Neural crest cell (in vitro differentiated cells): ENCODE measurements around the gene GPR171. TPM values are rescaled to one million over a fixed set of nuclear protein-coding genes. Genes with fewer than 3 reads are reported as not detected.
"Not testable (repeated sequence)": the region's sequence is repeated elsewhere in the genome, so short reads cannot be mapped to it uniquely, and the experiment has no call there.

ENCODE experiments used
- DNase-seq: peaks from one replicate; pipeline ENCODE4 v3.0.0; 2021; ENCODE audit warnings: low read depth, mixed read lengths, low spot score
- H3K27ac Mint-ChIP-seq: one replicate; pipeline ENCODE4 v1.8.0; 2021; ENCODE audit warnings: mild to moderate bottlenecking, mixed read lengths; ENCODE audit not compliant: unreplicated experiment
- H3K27me3 Mint-ChIP-seq: 2 replicates; pipeline ENCODE4 v1.8.0; 2021; ENCODE audit warnings: low read depth, mild to moderate bottlenecking, mixed read lengths
- H3K36me3 Mint-ChIP-seq: 2 replicates; pipeline ENCODE4 v1.8.0; 2021; ENCODE audit warnings: low read depth, mild to moderate bottlenecking, mixed read lengths
- H3K4me1 Mint-ChIP-seq: 2 replicates; pipeline ENCODE4 v1.8.0; 2021; ENCODE audit warnings: mixed read lengths
- H3K4me3 Mint-ChIP-seq: one replicate; pipeline ENCODE4 v1.8.0; 2021; ENCODE audit warnings: mild to moderate bottlenecking, mixed read lengths
- H3K9me3 Mint-ChIP-seq: 2 replicates; pipeline ENCODE4 v1.8.0; 2021; ENCODE audit warnings: mixed read lengths
- total RNA-seq: library from RNA; stranded (reverse); gene quantifications from 2 replicates; pipeline ENCODE4 v1.2.1, GENCODE V29; 2021
- TF ChIP-seq, protein P1 (sequence below): fragments of 200-600 bp; sonication (generic); conservative IDR thresholded peaks from 2 replicates; pipeline ENCODE4 v1.5.0; 2021; ENCODE audit warnings: antibody characterized with exemption, mild to moderate bottlenecking

Gene GPR171
- total RNA-seq, 1 donor from 2014 or later, result not detected

- no peak overlapping the region for H3K4me3 Mint-ChIP-seq
- H3K27me3 Mint-ChIP-seq, result no peaks in the 10 kb centered on the region
- peaks cover 3% of the 10 kb centered on the region for H3K36me3 Mint-ChIP-seq
- peaks cover 14% of the 10 kb centered on the region for H3K4me1 Mint-ChIP-seq
- TF ChIP-seq, protein P1, sequence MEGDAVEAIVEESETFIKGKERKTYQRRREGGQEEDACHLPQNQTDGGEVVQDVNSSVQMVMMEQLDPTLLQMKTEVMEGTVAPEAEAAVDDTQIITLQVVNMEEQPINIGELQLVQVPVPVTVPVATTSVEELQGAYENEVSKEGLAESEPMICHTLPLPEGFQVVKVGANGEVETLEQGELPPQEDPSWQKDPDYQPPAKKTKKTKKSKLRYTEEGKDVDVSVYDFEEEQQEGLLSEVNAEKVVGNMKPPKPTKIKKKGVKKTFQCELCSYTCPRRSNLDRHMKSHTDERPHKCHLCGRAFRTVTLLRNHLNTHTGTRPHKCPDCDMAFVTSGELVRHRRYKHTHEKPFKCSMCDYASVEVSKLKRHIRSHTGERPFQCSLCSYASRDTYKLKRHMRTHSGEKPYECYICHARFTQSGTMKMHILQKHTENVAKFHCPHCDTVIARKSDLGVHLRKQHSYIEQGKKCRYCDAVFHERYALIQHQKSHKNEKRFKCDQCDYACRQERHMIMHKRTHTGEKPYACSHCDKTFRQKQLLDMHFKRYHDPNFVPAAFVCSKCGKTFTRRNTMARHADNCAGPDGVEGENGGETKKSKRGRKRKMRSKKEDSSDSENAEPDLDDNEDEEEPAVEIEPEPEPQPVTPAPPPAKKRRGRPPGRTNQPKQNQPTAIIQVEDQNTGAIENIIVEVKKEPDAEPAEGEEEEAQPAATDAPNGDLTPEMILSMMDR, result no peak
- H3K27ac Mint-ChIP-seq, result no peak overlapping the region
- DNase-seq, result no peak
- H3K9me3 Mint-ChIP-seq, result no peaks in the 10 kb centered on the region
These were observed 30.0 kb upstream of the GPR171 start for GRCh38 chr3:151232991-151233390.

DNA sequence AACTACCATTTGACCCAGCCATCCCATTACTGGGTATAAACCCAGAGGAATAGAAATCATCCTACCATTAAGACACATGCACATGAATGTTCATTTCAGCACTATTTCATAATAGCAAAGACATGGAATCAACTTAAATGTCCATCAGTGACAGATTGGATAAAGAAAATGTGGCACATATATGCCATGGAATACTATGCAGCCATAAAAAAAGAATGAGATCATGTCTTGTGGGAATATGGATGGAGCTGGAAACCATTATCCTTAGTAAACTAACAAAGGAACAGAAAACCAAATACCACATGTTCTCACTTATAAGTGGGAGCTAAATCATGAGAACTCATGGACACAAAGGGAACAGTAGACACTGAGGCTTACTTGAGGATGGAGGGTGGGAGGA lies 29.4 kb upstream of the GPR171 start:
- not testable (repeated sequence) for H3K4me3 Mint-ChIP-seq, H3K9me3 Mint-ChIP-seq, H3K36me3 Mint-ChIP-seq, H3K27ac Mint-ChIP-seq, DNase-seq, H3K27me3 Mint-ChIP-seq
- peaks cover 18% of the 10 kb centered on the region for H3K4me1 Mint-ChIP-seq

- Mint-ChIP-seq H3K9me3 (no peaks in the 10 kb centered on the region), H3K36me3 (peaks cover 3% of the 10 kb centered on the region), H3K4me3 (no peak overlapping the region), H3K4me1 (peaks cover 18% of the 10 kb centered on the region), H3K27ac (no peak overlapping the region), H3K27me3 (no peaks in the 10 kb centered on the region)
- TF ChIP-seq, protein P1, result no peak
- DNase-seq, result no peak
These were observed 27.6 kb upstream of the GPR171 start for GRCh38 chr3:151230646-151231045.

GRCh38 chr3:151228666-151229040 lies 25.6 kb upstream of the GPR171 start:
- H3K27me3 Mint-ChIP-seq, result no peaks in the 10 kb centered on the region
- H3K27ac Mint-ChIP-seq, result peak overlapping the region; percentile 92
- TF ChIP-seq, protein P1, result no peak
- peaks cover 18% of the 10 kb centered on the region for H3K4me1 Mint-ChIP-seq
- H3K4me3 Mint-ChIP-seq, result no peak overlapping the region
- peaks cover under 1% of the 10 kb centered on the region for H3K36me3 Mint-ChIP-seq
- no peak for DNase-seq
- no peaks in the 10 kb centered on the region for H3K9me3 Mint-ChIP-seq

GRCh38 chr3:151227807-151228665 lies 25.0 kb upstream of the GPR171 start:
- Mint-ChIP-seq H3K27ac (peak overlapping the region; percentile 92), H3K4me3 (no peak overlapping the region), H3K9me3 (no peaks in the 10 kb centered on the region)

More at GRCh38 chr3:151227807-151228665, 25.0 kb upstream of the GPR171 start:
- H3K4me1 Mint-ChIP-seq, result peaks cover 18% of the 10 kb centered on the region
- TF ChIP-seq, protein P1, result peak; percentile 96
- H3K36me3 Mint-ChIP-seq, result no peaks in the 10 kb centered on the region
- H3K27me3 Mint-ChIP-seq, result no peaks in the 10 kb centered on the region
- DNase-seq, result peak; percentile 74
